GM21526 (cell line): ENCODE data around the gene TMEM33.

Experiments used
- ATAC-seq: cut with Tn5 transposase; IDR thresholded peaks from one replicate; pipeline ENCODE4 v1.9.1; 2021; ENCODE audit warnings: moderate library complexity; ENCODE audit not compliant: unreplicated experiment, low FRiP score

The TMEM33 gene

GRCh38 chr4:41992967-41993857 is 58.0 kb downstream of the TMEM33 start:
- no peak for ATAC-seq

DNA sequence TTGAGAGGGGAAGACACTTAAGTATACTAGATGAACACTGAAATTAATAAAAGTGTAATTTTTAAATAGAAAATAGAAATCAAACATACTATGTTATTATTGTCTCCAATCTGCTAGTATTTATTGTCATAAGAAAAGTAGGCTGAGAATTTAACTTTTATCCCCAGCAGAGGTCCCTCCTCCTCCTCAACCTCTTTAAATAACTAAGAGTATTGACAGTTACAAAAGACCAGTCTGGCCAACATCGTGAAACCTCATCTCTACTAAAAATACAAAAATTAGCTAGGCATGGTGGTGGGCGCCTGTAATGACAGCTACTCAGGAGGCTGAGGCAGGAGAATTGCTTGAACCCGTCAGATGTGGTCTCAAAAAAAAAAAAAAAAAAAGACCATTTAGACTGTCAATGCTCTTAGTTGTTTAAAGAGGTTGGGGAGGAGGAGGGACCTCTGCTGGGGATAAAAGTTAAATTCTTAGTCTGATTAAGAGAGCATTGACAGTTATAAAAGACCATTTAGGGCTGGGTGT is 59.3 kb downstream of the TMEM33 start:
- ATAC-seq = no peak

DNA sequence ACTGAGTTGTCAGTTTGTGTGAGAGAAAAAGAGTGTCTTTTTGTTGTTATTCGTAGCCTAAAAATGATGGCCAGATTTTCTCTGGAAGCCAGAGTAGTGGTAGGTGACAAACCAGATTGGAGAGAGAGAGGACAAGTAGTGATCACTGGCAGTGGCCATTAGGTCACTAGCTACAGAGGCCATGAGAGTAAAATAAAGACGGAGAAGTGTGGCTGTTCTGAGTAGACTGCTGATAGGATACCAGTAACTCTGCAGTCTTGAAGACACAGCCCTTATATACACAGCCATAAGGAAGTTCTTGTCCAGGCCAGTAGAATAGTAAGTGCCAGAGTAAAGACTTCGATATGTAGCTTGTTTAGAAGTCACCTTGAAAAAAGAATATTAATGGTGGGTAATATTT is 62.8 kb downstream of the TMEM33 start:
- no peak for ATAC-seq

- no peak for ATAC-seq
Observed at GRCh38 chr4:41999321-41999720, 64.1 kb downstream of the TMEM33 start.

DNA sequence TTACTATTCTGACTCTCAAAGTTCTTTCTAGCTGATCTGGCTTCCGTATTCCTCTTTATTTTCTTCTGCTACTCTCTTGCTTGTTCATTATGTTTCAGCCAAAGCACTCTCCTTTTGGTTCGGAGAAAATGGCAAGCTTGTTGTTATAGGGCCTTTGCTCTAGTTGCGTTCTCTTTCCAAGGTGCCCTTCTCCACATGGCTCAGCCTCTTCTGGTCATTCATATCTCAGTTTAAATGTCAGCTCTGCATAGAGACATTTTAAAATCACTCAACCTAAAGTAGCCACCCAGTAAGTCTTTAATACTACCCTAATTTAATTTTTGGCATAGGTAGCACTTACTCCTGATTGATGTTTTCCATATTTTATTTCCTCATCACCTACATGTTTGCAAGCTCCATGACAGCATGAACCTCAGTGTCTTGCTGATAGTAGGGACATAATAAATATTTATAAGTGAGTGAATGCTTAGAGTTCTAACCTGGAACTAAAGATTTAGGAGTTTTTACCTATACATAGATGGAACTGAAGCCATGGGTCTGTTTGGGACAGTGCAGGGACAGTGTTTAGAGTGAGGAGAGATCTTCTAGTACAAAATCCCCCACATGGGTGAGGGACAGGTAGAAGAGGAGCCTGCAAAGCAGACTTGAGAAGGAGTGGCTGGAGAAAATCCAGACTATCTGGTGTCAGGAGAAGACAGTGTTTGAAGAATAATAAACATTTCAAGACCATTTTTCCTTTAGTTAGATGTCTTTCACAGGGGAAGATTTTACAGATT is 73.0 kb downstream of the TMEM33 start:
- no peak for ATAC-seq
